Measurements from ENCODE around the gene TUBGCP6. TPM values are rescaled to one million over a fixed set of nuclear protein-coding genes. Genes with fewer than 3 reads are reported as not detected.

Gene TUBGCP6
- polyA plus RNA-seq, 1 donor from 2014 or later: 74.5 TPM

- no peak overlapping the region for H2AFZ ChIP-seq (ENCODE audit: low read depth, low read length)
- no peaks in the 10 kb centered on the region for H3K27me3 ChIP-seq (ENCODE audit: insufficient read depth, low read depth, low read length)
- H4K20me1 ChIP-seq (ENCODE audit: insufficient read depth): no peaks in the 10 kb centered on the region
- no peaks in the 10 kb centered on the region for H3K36me3 ChIP-seq (ENCODE audit: insufficient read depth, low read length)
- H3K27ac ChIP-seq (ENCODE audit: low read length): no peak overlapping the region
- no peak for TF ChIP-seq POLR2AphosphoS5 (IDR thresholded peaks at IDR 0.05)
- TF ChIP-seq, protein P1, sequence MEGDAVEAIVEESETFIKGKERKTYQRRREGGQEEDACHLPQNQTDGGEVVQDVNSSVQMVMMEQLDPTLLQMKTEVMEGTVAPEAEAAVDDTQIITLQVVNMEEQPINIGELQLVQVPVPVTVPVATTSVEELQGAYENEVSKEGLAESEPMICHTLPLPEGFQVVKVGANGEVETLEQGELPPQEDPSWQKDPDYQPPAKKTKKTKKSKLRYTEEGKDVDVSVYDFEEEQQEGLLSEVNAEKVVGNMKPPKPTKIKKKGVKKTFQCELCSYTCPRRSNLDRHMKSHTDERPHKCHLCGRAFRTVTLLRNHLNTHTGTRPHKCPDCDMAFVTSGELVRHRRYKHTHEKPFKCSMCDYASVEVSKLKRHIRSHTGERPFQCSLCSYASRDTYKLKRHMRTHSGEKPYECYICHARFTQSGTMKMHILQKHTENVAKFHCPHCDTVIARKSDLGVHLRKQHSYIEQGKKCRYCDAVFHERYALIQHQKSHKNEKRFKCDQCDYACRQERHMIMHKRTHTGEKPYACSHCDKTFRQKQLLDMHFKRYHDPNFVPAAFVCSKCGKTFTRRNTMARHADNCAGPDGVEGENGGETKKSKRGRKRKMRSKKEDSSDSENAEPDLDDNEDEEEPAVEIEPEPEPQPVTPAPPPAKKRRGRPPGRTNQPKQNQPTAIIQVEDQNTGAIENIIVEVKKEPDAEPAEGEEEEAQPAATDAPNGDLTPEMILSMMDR (IDR thresholded peaks at IDR 0.05; ENCODE audit: poor library complexity, severe bottlenecking): no peak
- TF ChIP-seq, protein P2, sequence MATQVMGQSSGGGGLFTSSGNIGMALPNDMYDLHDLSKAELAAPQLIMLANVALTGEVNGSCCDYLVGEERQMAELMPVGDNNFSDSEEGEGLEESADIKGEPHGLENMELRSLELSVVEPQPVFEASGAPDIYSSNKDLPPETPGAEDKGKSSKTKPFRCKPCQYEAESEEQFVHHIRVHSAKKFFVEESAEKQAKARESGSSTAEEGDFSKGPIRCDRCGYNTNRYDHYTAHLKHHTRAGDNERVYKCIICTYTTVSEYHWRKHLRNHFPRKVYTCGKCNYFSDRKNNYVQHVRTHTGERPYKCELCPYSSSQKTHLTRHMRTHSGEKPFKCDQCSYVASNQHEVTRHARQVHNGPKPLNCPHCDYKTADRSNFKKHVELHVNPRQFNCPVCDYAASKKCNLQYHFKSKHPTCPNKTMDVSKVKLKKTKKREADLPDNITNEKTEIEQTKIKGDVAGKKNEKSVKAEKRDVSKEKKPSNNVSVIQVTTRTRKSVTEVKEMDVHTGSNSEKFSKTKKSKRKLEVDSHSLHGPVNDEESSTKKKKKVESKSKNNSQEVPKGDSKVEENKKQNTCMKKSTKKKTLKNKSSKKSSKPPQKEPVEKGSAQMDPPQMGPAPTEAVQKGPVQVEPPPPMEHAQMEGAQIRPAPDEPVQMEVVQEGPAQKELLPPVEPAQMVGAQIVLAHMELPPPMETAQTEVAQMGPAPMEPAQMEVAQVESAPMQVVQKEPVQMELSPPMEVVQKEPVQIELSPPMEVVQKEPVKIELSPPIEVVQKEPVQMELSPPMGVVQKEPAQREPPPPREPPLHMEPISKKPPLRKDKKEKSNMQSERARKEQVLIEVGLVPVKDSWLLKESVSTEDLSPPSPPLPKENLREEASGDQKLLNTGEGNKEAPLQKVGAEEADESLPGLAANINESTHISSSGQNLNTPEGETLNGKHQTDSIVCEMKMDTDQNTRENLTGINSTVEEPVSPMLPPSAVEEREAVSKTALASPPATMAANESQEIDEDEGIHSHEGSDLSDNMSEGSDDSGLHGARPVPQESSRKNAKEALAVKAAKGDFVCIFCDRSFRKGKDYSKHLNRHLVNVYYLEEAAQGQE (IDR thresholded peaks at IDR 0.05; ENCODE audit: borderline replicate concordance): no peak
- TF ChIP-seq RAD21 (conservative IDR thresholded peaks at IDR 0.05): no peak
- TF ChIP-seq TAF1 (IDR thresholded peaks at IDR 0.05; ENCODE audit: low read depth): no peak
- TF ChIP-seq EZH2 (IDR thresholded peaks at IDR 0.05; ENCODE audit: borderline replicate concordance, insufficient read depth, low read length, poor library complexity, severe bottlenecking): no peak
- TF ChIP-seq EP300 (conservative IDR thresholded peaks at IDR 0.05; ENCODE audit: poor library complexity, severe bottlenecking): no peak
- no peak for TF ChIP-seq MXI1 (conservative IDR thresholded peaks at IDR 0.05; ENCODE audit: poor library complexity, severe bottlenecking)
- TF ChIP-seq SMC3 (conservative IDR thresholded peaks at IDR 0.05; ENCODE audit: poor library complexity): no peak
- peak overlapping the region; percentile 26 for H3K9ac ChIP-seq (ENCODE audit: low read length)
- peaks cover 6% of the 10 kb centered on the region for H3K79me2 ChIP-seq (replicated peaks; ENCODE audit: insufficient read depth, low read length)
- H3K4me2 ChIP-seq (ENCODE audit: low read length): no peak overlapping the region
- H3K9me3 ChIP-seq (ENCODE audit: low read length): no peaks in the 10 kb centered on the region
- no peak overlapping the region for H3K4me3 ChIP-seq (ENCODE audit: low read length)
- no peaks in the 10 kb centered on the region for H3K9me2 ChIP-seq (ENCODE audit: insufficient read depth, low read length)
- no peaks in the 10 kb centered on the region for H3F3A ChIP-seq (ENCODE audit: insufficient read depth, low read length, poor library complexity, severe bottlenecking)
Observed at GRCh38 chr22:50262460-50262911, 17.7 kb upstream of the TUBGCP6 start.

- Histone ChIP-seq H3K79me2 (replicated peaks; ENCODE audit: insufficient read depth, low read length) (peaks cover 6% of the 10 kb centered on the region), H3K9me2 (ENCODE audit: insufficient read depth, low read length) (no peaks in the 10 kb centered on the region), H3K27me3 (ENCODE audit: insufficient read depth, low read depth, low read length) (no peaks in the 10 kb centered on the region), H3K4me3 (ENCODE audit: low read length) (peak within 1 kb of the TSS; percentile 83), H3K4me2 (ENCODE audit: low read length) (peak within 1 kb of the TSS; percentile 76), H3K9me3 (ENCODE audit: low read length) (no peaks in the 10 kb centered on the region), H3K9ac (ENCODE audit: low read length) (peak within 1 kb of the TSS; percentile 72), H3K36me3 (ENCODE audit: insufficient read depth, low read length) (no peaks in the 10 kb centered on the region), H3F3A (ENCODE audit: insufficient read depth, low read length, poor library complexity, severe bottlenecking) (no peaks in the 10 kb centered on the region), H4K20me1 (ENCODE audit: insufficient read depth) (no peaks in the 10 kb centered on the region), H2AFZ (ENCODE audit: low read depth, low read length) (no peak within 1 kb of the TSS), H3K27ac (ENCODE audit: low read length) (peak within 1 kb of the TSS; percentile 61)
- TF ChIP-seq EP300 (conservative IDR thresholded peaks at IDR 0.05; ENCODE audit: poor library complexity, severe bottlenecking) (no peak), EZH2 (IDR thresholded peaks at IDR 0.05; ENCODE audit: borderline replicate concordance, insufficient read depth, low read length, poor library complexity, severe bottlenecking) (no peak)
- TF ChIP-seq, protein P1 (IDR thresholded peaks at IDR 0.05; ENCODE audit: poor library complexity, severe bottlenecking): no peak
- TF ChIP-seq, protein P2 (IDR thresholded peaks at IDR 0.05; ENCODE audit: borderline replicate concordance): no peak
Observed at GRCh38 chr22:50261615-50262459, 17.0 kb upstream of the TUBGCP6 start, which contains the start of gene MAPK12. Gene MAPK12 (minus strand): TSS chr22:50261683. CDS start chr22:50261509, 174 bp downstream.

Measured in neural cell (in vitro differentiated cells).